ENCODE measurements around the gene SCGB1D1. TPM values are rescaled to one million over a fixed set of nuclear protein-coding genes. Genes with fewer than 3 reads are reported as not detected.

Gene SCGB1D1, protein sequence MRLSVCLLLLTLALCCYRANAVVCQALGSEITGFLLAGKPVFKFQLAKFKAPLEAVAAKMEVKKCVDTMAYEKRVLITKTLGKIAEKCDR
- total RNA-seq: not detected

DNA sequence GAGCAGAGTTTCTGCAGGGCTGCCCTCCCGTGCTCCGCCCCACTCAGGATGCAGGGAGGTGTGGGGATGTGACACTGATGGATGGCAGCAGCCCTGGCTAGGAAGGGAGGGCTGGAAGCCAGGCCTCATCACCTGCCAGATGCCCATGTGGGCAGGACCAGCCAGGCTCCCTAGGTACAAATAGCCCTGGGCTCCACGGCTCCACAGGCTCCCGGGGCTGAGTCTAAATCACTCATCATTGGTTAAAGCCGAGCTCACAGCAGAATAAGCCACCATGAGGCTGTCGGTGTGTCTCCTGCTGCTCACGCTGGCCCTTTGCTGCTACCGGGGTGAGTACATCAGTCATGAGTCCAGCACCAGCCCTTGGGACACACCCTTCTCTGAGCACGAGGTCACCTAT is at the start of gene SCGB1D1:
TSS of gene SCGB1D1 (plus strand) at position 206 of the 400 bp plus-strand sequence. CDS start at position 275, 69 bp downstream.

GRCh38 chr11:62242021-62242420 is 52.0 kb downstream of the SCGB1D1 start, which contains the start of gene SCGB1D2:
Gene SCGB1D2, plus strand, starts transcription at chr11:62242239. Its CDS starts 69 bp downstream, at chr11:62242308.

Other genes with a start within 250 kb of the SCGB1D1 start
- 1.9 TPM for gene BEST1, start 239.9 kb upstream of the SCGB1D1 start, total RNA-seq
- gene FTH1, start 222.6 kb upstream of the SCGB1D1 start, total RNA-seq: 452 TPM
- 31.9 TPM for gene INCENP, start 66.2 kb upstream of the SCGB1D1 start, total RNA-seq
- not detected for gene SCGB2A1, start 18.5 kb downstream of the SCGB1D1 start, total RNA-seq
- not detected for gene SCGB1D2, start 52.0 kb downstream of the SCGB1D1 start, total RNA-seq
- not detected for gene SCGB2A2, start 79.9 kb downstream of the SCGB1D1 start, total RNA-seq
- gene SCGB1D4, start 108.9 kb downstream of the SCGB1D1 start, total RNA-seq: not detected
- gene ASRGL1, start 147.2 kb downstream of the SCGB1D1 start, total RNA-seq: 52.9 TPM
- gene SCGB1A1, start 228.8 kb downstream of the SCGB1D1 start, total RNA-seq: not detected